GM18507 (cell line): ENCODE data around the gene PTGS1.
A peak's percentile ranks its signal among the peaks of the same experiment; 100 is the strongest.
"Not testable (repeated sequence)": the region's sequence is repeated elsewhere in the genome, so short reads cannot be mapped to it uniquely, and the experiment has no call there.

Experiments
- DNase-seq: peaks from one replicate; pipeline ENCODE4 v3.0.0; 2011; ENCODE audit warnings: low read depth; ENCODE audit not compliant: insufficient read length; ENCODE audit errors: extremely low spot score
- FAIRE-seq: peaks from 2 replicates; lab custom pipeline; 2011; peaks lifted over from hg19 to GRCh38; lab: Jason Lieb, UNC

PTGS1 gene

GRCh38 chr9:122346478-122347347 is 24.1 kb upstream of the PTGS1 start:
- FAIRE-seq, result no peak

DNA sequence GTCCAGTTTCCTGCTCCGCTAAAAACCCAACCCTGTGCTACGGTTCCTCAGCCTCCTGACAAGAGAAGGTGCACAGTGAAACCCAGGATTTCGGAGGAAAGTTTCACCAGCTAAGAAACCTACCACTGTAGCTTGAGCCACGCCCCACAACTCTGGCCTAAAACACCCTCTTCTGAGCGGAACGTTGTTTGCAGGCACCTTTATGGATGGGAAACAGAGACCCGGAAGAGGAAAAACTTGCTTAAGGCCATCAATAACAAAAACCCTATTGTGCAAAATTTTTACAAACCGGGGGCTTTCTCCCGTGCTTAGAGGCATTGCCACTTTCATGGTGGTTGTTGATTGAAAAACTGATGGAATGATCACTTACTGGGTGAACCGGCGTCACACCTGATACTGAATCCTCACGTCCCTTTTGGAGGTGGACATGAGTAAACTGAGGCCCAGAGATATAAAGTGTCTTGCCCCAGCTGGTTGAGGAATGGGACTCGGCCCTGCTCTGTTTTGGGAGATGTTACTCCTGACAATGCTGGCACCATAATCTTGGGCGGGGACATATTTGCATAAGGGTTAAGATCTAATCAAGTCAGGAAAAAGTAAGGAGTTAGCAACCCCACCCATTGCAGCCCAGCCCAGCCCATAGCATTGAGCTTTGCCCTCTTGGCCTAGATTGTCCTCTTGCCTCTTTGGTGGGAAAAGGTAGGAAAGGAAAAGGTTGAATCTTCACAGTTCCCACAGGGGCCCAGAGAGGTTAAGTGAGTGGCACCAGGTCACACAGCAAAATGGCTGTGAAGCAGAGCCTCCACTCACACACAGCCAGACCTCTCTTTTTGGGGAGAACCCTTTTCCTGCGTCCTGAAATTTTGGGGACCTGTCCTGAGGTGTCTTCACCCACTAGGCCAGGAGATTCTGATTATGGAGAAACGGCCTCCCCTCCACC is 23.2 kb upstream of the PTGS1 start:
- no peak for FAIRE-seq
- no peak for DNase-seq

More at GRCh38 chr9:122346478-122347347, 24.1 kb upstream of the PTGS1 start:
- DNase-seq, result no peak

DNA sequence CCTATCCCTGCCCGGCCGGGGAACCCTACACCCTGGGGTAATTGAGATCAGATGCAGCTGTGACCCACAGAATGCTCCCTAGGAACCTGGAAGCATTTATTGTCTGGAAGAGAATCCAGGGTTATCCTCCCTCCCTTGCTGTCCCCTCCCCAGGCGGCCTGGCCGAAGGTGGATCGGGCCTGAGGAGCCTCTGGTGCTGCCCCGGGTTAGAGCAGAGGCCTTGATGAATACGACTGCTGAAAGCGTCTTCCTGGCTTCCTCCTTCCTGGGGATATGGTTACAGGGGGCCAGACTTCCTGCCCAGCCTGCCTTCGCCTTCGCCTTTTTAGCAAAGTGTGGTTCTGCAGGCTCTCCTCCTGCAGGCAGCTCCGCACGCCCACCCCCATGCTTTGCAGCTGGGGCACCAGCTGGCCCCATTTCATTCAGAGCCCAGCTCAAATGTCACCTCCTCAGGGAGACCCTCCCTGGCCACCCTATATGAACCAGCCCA is 22.5 kb upstream of the PTGS1 start:
- DNase-seq, result no peak
- FAIRE-seq, result no peak

- no peak for FAIRE-seq
- no peak for DNase-seq
Measured at GRCh38 chr9:122348791-122349190, 22.0 kb upstream of the PTGS1 start.

DNA sequence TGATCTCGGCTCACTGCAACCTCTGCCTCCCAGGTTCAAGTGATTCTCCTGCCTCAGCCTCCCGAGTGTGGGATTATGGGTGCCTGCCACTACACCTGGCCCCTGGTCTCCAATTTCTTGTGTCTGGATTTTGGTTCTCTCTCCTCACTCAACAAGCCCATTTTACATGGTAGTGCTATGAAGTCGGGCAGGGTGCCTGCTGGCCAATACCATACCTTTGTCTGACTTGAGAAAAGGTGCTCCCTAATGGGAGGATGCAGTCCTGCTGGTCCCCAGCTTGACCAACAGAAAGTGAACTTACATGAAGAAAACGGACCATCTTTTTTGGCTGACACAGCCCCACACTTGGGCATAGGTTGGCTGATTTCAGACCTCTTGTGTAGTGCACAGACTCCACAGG is 21.6 kb upstream of the PTGS1 start:
- DNase-seq, result no peak
- no peak for FAIRE-seq

GRCh38 chr9:122350577-122351355 is 20.1 kb upstream of the PTGS1 start:
- FAIRE-seq (peak; percentile 93), DNase-seq (peak; percentile 69)

- FAIRE-seq (no peak), DNase-seq (no peak)
Measured at GRCh38 chr9:122354536-122355199, 16.2 kb upstream of the PTGS1 start.

DNA sequence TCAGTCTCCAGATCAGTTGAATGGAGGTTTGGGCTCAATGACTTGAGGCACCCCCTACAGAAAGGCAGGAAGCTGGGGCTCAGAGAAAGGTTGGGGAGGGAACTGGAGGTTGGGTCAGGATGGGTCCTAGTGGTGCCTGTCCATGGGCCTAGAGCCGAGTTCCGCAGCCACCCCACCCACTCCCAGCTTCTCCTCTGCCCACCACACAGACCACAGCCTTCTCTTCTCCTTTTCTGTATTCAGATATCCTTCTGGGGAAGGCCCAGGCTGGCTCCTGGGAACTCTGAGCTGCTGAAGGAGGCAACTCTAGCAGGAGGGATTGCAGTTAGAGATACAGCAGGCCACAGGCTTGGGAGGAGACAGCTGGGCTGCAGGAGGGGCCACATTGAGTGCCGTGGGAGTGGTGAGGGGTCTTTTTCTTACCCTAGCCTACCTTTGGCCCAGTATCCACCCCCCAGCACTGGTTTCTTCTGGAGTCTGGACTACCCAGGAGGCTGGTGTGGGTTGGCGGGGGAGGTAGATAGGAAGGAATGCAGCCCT is 15.4 kb upstream of the PTGS1 start:
- FAIRE-seq, result no peak
- DNase-seq, result no peak

DNA sequence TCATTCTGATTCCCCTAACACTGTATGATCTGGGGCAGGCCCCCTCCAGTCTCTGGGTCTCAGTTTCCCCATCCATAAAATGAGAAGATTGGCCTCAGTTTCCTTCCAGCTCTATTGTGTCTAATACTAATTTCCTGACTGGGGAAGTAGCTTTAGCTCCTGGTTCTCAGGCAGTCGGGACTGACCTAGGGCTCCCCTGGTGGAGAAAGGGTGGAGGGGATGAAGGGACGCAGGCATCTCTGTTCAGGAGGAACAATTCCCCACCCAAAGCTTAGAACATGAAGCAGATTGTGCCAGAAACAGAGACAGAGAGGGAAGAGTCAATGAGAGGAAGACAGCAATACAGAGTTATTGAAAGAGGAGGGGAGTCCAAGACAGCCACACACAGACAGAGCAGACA is 14.2 kb upstream of the PTGS1 start:
- DNase-seq (no peak), FAIRE-seq (no peak)

GRCh38 chr9:122360891-122361290 is 9.9 kb upstream of the PTGS1 start:
- DNase-seq (no peak), FAIRE-seq (no peak)

- FAIRE-seq, DNase-seq: not testable (repeated sequence)
Measured at GRCh38 chr9:122363131-122363530, 7.7 kb upstream of the PTGS1 start.

GRCh38 chr9:122364117-122364782 is 6.6 kb upstream of the PTGS1 start:
- DNase-seq (no peak), FAIRE-seq (no peak)

DNA sequence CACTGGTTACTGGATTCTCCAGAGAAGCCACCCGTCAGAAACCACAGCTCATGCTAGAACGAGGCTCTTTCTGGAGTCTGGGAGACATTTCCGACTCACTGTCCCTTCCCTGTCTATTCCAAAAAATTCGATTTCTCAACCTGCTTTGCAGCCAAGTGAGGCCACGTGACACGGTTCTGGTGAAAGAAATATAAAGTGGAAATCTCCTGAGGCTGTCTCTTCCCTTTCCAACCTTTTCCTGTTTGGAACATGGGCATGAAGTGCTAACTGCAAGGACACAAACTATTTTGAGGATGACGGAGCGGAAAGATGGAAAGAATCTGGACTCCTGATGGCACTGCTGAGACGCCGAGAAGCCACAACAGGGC is 6.1 kb upstream of the PTGS1 start:
- DNase-seq, result no peak

GRCh38 chr9:122366074-122366660 is 4.7 kb upstream of the PTGS1 start:
- DNase-seq (no peak), FAIRE-seq (no peak)

More for the DNA sequence above, 6.1 kb upstream of the PTGS1 start:
- no peak for FAIRE-seq

- DNase-seq (no peak), FAIRE-seq (no peak)
Measured at GRCh38 chr9:122367065-122367464, 3.8 kb upstream of the PTGS1 start.

GRCh38 chr9:122367774-122368460 is 2.9 kb upstream of the PTGS1 start:
- FAIRE-seq (no peak), DNase-seq (no peak)

GRCh38 chr9:122368642-122369041 is 2.2 kb upstream of the PTGS1 start:
- no peak for DNase-seq
- FAIRE-seq, result no peak
